Measurements from ENCODE around the gene ADGRB2.

The ADGRB2 gene

GRCh38 chr1:31795801-31796621 is 31.9 kb upstream of the ADGRB2 start:
- peak; percentile 51 for DNase-seq

- no peak for DNase-seq
These were observed 31.0 kb upstream of the ADGRB2 start for GRCh38 chr1:31795096-31795675.

GRCh38 chr1:31793586-31794285 is 29.6 kb upstream of the ADGRB2 start:
- DNase-seq: no peak

GRCh38 chr1:31793086-31793485 is 28.9 kb upstream of the ADGRB2 start:
- no peak for DNase-seq

- DNase-seq: no peak
These were observed 28.4 kb upstream of the ADGRB2 start for GRCh38 chr1:31792541-31792940.

GRCh38 chr1:31792116-31792515 is 28.0 kb upstream of the ADGRB2 start:
- no peak for DNase-seq

- no peak for DNase-seq
These were observed 27.2 kb upstream of the ADGRB2 start for GRCh38 chr1:31791131-31791858.

- DNase-seq: no peak
These were observed 26.5 kb upstream of the ADGRB2 start for GRCh38 chr1:31790641-31791091.

GRCh38 chr1:31790140-31790539 is 26.0 kb upstream of the ADGRB2 start:
- DNase-seq: no peak

GRCh38 chr1:31789259-31790065 is 25.3 kb upstream of the ADGRB2 start:
- DNase-seq: peak; percentile 95

- DNase-seq: peak; percentile 91
These were observed 24.7 kb upstream of the ADGRB2 start for GRCh38 chr1:31788825-31789256.

- peak; percentile 97 for DNase-seq
These were observed 24.1 kb upstream of the ADGRB2 start for GRCh38 chr1:31788138-31788824.

GRCh38 chr1:31787786-31788137 is 23.6 kb upstream of the ADGRB2 start:
- DNase-seq: no peak

GRCh38 chr1:31787261-31787660 is 23.1 kb upstream of the ADGRB2 start:
- DNase-seq: no peak

- DNase-seq: no peak
These were observed 22.4 kb upstream of the ADGRB2 start for GRCh38 chr1:31786366-31787060.

- no peak for DNase-seq
These were observed 21.8 kb upstream of the ADGRB2 start for GRCh38 chr1:31785947-31786290.

- DNase-seq: no peak
These were observed 21.1 kb upstream of the ADGRB2 start for GRCh38 chr1:31785020-31785946.

GRCh38 chr1:31784356-31785019 is 20.3 kb upstream of the ADGRB2 start:
- no peak for DNase-seq

- DNase-seq: no peak
These were observed 19.7 kb upstream of the ADGRB2 start for GRCh38 chr1:31783846-31784245.

Measured in DMS53 (cell line).